Glomerular visceral epithelial cell (primary cell): ENCODE results near the gene WDR18.
"Not testable (repeated sequence)": the region's sequence is repeated elsewhere in the genome, so short reads cannot be mapped to it uniquely, and the experiment has no call there.

Experiments used
- DNase-seq: peaks from one replicate; pipeline ENCODE4 v3.0.0-alpha.2; 2016; ENCODE audit errors: extremely low spot score

The WDR18 gene

GRCh38 chr19:950352-951066, 33.6 kb upstream of the WDR18 start:
- no peak for DNase-seq

DNA sequence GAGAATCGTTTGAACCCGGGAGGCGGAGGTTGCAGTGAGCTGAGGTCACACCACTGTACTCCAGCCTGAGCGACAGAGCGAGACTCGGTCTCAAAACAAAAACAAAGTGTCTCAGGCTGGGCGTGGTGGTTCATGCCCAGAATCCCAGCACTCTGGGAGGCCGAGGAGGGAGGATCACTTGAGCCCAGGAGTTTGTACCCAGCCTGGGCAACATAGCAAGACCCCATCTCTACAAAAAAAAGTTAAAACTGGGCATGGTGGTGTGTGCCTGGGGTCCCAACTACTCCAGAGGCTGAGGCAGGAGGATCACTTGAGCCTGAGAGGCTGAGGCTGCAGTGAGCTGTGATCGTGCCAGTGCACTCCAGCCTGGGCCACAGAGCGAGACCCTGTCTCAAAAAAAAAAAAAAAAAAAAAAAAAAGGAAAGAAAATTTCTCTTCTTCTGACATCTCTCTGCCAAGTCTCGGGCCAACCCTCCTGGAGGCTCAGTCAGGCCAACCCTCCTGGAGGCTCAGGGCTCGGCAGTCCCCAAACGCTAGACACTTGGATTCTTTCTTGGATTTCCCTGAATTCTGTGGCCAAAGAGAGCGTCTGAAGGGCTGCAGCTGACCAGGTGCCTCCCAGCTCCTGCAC, 32.0 kb upstream of the WDR18 start:
- DNase-seq = no peak

- DNase-seq = no peak
Measured at GRCh38 chr19:952680-953444, 31.3 kb upstream of the WDR18 start.

DNA sequence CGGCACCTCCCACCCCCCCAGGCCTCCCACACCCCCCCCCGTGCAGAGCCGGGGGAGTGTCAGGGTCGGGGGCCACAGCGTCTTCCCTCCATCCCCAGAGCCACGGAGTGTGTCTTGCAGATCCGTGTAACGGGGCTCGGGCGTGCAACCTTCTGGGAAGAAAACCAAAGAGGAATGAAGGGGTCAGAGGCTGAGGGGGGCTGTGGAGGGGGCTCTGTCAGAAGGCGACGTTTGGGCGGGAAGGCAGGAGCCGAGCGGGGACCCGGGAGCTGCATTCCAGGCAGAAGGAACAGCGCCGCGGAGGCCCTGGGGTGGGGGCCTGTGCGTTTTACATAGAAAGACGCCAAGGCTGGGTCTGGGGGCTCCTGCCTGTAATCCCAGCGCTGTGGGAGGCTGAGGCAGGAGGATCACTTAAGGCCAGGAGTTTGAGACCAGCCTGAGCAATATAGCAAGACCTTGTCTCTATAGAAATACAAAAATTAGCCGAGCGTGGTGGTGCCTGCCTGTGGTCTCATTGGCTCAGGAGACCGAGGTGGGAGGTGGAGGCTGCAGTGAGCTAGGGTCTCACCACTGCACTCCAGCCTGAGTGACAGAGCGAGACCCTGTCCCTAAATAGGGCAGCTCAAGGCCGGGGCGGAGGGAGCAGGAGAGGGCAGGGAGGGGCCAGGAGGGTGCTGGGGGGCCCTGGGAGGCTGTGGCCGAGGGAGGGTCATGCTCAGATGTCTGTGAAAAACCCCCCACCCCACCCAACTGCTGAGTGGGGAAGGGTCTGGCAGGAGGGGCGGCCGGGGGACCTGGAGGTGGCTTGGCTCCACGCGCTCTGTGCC, 30.5 kb upstream of the WDR18 start:
- no peak for DNase-seq

DNA sequence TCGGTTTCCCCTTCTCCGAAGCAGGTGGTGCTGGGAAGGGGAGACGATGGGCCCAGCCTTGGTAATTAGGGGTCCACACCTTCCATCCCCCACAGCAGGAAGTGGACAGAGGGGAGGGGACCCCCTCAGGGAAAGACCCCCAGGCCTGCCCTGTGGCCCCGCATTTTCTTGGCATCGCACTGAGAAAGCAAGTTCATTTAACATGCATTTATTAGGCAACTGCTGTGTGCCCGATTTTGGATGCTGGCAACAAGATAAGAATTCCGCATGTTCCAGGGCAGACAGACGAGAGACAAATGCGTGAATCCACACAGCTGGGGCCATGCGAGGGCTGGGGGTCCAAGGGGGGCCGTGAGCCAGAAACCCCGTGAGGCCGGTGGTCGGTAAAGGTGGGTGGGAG, 29.9 kb upstream of the WDR18 start:
- no peak for DNase-seq

- DNase-seq = no peak
Measured at GRCh38 chr19:954672-955494, 29.3 kb upstream of the WDR18 start.

- DNase-seq = no peak
Measured at GRCh38 chr19:955803-956765, 28.1 kb upstream of the WDR18 start.

GRCh38 chr19:956766-957440, 27.2 kb upstream of the WDR18 start:
- DNase-seq = no peak

- not testable (repeated sequence) for DNase-seq
Measured at GRCh38 chr19:957578-957977, 26.6 kb upstream of the WDR18 start.

GRCh38 chr19:958967-959855, 24.9 kb upstream of the WDR18 start:
- DNase-seq = no peak

DNA sequence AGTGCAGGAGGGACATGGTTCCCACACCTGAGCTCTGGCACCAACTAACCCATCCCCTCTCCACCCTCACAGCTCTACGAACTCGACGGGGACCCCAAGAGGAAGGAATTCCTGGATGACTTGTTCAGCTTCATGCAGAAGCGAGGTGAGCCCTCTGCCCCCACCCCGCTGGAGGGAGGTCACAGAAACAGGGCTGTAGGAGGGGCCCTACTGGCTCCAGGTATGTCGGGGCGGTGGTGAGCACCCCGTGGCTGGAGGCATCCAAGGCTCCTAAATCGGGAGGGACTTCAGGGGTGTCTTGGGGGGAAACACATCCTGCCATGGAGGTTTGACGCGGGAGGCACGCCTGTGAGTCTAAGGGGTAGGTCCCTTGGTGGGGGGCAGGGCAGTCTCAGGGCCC, 24.1 kb upstream of the WDR18 start:
- DNase-seq = no peak

GRCh38 chr19:960601-960938, 23.6 kb upstream of the WDR18 start:
- DNase-seq = no peak

DNA sequence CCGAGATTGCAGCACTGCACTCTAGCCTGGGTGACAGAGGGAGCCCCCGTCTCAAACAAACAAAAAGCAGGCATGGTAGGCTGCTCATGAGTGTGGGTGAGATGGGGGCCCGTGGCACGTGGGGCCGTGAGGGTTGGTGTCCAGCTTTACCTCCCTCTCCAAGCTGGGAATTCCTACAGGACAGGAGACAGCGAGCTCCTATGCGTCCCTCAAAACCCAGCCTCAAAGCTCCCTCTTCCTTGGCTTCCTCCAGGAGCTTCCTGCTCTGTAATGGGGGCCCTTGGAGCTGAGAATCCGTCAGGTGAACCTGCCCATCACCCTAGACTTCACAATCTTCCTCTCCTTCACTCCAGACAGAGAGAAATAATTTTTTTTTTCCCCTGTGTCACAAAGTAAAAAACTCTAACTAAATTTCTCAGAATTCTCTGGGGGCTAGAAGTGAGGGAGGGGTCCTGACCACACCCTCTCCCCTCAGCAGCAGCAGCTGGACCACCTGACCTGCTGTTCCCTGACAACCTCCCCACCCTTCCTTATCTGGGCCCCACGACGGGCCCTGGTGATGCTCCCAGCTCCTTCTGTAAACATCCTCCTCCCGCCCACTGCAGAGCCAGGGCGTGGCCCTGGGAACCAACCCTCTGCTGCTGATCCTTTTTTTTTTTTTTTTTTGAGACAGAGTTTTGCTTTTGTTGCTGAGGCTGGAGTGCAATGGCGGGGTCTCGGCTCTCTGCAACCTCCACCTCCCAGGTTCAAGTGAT, 22.1 kb upstream of the WDR18 start:
- no peak for DNase-seq

GRCh38 chr19:962683-963400, 21.3 kb upstream of the WDR18 start:
- no peak for DNase-seq

- no peak for DNase-seq
Measured at GRCh38 chr19:963486-963951, 20.6 kb upstream of the WDR18 start.

- no peak for DNase-seq
Measured at GRCh38 chr19:964116-964520, 20.0 kb upstream of the WDR18 start.
